ENCODE measurements around the gene AUTS2.
"Not testable (repeated sequence)": the region's sequence is repeated elsewhere in the genome, so short reads cannot be mapped to it uniquely, and the experiment has no call there.

The AUTS2 gene

GRCh38 chr7:70634610-70635068 lies 1036.4 kb downstream of the AUTS2 start:
- peak; percentile 24 for DNase-seq (ENCODE audit: low read depth)

- no peak for DNase-seq (ENCODE audit: low read depth)
Measured at GRCh38 chr7:70635633-70636032, 1037.4 kb downstream of the AUTS2 start.

- no peak for DNase-seq (ENCODE audit: low read depth)
Measured at GRCh38 chr7:70636169-70636568, 1037.9 kb downstream of the AUTS2 start.

GRCh38 chr7:70637726-70638125 lies 1039.5 kb downstream of the AUTS2 start:
- no peak for DNase-seq (ENCODE audit: low read depth)

GRCh38 chr7:70638158-70639107 lies 1040.2 kb downstream of the AUTS2 start:
- no peak for DNase-seq (ENCODE audit: low read depth)

DNA sequence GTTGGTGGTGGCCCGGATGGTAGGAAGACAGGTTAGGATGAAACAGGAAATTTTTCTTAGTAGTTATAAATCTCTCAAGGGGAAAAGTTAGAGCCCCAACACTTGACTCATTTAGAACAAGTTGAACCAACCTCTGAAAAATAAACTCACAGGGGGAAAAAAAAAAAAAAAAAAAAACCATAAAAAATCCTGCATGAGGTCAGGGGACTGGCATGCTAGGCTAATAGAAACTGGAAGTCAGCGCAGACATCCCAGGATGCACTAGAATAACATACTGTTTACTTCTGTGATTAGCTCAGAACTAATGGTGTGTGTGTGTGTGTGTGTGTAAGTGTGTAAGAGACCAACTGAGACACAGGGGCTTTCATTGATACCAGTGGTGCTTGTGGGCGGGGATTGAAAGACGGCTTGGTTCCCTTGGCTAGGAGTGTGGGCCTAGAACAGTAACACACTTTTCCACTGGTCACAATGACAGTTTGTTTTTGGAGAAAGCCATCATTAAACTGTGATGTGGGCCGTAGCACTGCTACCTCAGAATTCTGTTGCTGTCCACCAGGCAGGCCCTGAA lies 1042.1 kb downstream of the AUTS2 start:
- no peak for DNase-seq (ENCODE audit: low read depth)

DNA sequence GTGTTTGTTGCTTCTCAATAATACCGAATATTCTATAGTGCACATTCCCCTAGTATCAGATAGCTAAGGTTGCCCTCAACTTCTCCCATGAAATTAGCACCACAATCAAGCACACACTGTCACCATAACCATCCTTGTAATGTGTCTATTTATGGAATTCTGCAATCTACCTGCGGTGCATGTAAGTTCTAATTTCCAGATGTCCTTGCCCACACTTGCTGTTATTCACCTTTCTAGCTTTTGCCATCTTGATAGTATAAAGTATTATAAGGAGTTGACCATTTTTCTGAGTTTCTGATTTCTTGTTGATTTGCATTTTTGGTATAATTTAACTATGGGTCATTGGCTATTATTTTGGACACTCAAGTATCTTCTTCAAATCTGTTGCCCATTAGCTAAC lies 1043.6 kb downstream of the AUTS2 start:
- no peak for DNase-seq (ENCODE audit: low read depth)

- DNase-seq (ENCODE audit: low read depth): no peak
Measured at GRCh38 chr7:70645279-70645678, 1047.0 kb downstream of the AUTS2 start.

GRCh38 chr7:70645876-70646351 lies 1047.6 kb downstream of the AUTS2 start:
- DNase-seq (ENCODE audit: low read depth): no peak

- DNase-seq (ENCODE audit: low read depth): no peak
Measured at GRCh38 chr7:70646536-70647248, 1048.4 kb downstream of the AUTS2 start.

- peak; percentile 84 for DNase-seq (ENCODE audit: low read depth)
Measured at GRCh38 chr7:70647801-70648498, 1049.7 kb downstream of the AUTS2 start.

DNA sequence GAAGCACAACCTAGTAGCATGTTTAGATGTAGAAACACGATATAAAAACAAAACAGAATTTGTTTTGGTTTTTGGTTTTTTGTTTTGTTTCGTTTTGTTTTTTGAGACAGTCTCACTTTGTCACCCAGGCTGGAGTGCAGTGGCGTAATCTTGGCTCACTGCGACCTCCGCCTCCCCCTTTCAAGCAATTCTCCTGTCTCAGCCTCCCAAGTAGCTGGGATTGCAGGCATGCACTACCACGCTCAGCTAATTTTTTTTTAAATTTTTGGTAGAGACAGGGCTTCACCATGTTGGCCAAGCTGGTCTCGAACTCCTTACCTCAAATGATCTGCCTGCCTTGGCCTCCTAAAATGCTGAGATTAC lies 1050.2 kb downstream of the AUTS2 start:
- DNase-seq (ENCODE audit: low read depth): not testable (repeated sequence)

DNA sequence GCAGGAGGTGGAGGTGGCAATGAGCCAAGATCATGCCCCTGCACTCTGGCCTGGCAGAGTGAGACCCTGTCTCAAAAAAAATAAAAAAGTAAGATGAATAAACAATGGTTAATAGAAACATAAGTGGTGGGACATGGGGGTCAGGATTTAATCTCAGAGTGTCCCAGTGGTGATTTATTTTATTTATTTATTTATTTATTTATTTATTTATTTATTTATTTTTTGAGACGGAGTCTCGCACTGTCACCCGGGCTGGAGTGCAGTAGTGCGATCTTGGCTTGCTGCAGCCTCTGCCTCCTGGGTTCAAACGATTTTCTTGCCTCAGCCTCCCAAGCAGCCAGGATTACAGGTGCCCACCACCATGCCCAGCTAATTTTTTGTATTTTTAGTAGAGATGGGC lies 1051.0 kb downstream of the AUTS2 start:
- no peak for DNase-seq (ENCODE audit: low read depth)

GRCh38 chr7:70654146-70654545 lies 1055.9 kb downstream of the AUTS2 start:
- no peak for DNase-seq (ENCODE audit: low read depth)

- DNase-seq (ENCODE audit: low read depth): no peak
Measured at GRCh38 chr7:70654979-70655378, 1056.7 kb downstream of the AUTS2 start.

DNA sequence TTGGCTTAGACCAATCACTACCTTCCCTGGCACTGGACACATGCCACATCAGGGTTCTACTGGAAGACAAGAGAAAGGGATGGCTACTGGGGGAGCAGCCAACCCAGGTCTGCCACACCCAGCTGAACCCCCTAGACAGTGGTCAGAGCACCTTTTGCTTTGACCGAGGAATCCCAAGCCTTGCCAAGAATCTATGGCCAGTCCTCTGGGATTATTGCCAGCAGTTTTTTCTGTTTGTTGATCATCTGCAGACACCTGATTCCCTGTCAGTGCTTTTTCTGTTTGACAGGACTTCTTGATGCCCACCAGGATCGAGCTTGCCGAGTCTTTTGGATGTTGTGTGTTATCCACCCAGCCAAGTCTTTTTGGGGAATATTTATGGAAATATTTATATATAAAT lies 1057.4 kb downstream of the AUTS2 start:
- no peak for DNase-seq (ENCODE audit: low read depth)

DNA sequence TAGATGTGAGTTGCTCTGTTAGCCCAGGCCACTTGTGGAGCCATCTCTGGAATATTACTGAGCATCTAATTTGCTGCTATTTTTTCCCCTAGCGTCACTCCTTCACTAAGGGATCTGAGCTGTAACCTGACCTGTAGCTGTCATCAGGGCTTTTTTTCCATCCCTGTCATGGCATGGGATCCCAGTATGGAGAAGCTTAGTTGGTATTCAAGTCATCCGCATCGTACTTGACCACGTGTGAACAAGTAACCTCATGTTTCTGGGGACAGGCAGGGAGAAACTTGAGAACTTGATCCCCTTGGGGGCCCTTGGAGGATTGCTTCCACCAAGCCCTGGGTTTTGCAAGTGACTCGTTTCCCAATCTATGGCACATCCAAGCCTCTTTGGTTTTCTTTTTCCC lies 1059.3 kb downstream of the AUTS2 start:
- no peak for DNase-seq (ENCODE audit: low read depth)

DNA sequence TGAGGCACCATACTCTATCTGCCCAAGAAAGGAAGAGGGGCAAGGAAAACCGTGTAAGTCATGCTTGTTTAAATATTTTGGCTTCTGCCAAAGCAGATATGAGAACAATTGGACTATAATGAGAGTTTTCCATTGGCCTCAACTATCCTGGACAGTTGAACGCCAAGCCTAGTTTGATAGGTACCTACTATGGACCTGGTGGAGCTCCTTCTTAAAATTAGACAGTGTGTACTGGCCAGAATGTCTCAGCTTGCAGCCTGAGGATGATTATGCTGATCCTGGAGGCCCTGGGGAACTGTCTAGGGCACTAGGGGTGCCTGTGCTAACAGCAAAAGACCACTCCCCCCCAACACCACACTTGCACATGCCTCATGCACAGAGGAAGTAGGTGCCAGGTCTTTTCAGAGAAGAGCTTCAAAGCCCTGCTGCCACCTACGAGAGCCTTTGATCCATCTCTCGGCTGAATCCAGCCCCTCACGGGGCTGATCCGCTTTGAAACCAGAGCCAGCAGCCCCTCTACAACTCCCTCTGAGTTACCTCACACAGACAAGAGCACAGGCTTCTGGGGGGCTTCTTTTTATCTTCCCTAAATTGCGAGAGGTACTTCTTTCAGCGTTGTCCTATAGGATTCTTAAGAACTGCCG lies 1059.8 kb downstream of the AUTS2 start:
- no peak for DNase-seq (ENCODE audit: low read depth)

GRCh38 chr7:70659263-70659662 lies 1061.0 kb downstream of the AUTS2 start:
- no peak for DNase-seq (ENCODE audit: low read depth)

DNA sequence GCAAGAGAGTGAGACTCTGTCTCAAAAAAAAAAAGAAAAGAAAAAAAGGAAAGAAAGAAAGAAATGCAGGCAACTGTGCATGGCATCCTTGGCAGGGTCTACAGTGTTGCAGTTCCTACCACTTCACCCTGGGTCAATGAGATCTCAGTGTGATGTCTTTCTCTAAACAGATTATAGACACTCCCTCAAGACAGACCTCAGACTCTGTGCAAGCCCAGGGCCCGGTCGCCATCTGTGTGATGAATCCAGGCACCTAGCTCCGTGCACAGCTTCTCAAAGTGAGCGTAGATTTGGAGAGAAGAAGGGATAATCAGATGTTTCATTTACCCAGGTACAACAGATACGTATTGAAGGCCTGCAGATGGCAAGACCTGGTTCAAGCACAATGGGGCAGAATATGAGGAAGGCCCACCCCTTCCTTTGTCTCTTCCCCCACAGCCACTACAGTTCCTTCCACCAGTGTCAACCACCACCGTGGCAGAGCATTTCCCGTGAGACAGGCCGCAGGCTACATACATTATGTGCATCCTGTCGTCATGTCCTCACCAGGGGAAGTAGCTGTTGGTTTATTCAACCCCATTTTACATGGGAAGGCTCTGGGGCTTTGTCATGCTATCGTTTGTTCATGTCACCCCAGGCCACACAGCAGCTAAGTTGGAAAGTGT lies 1062.0 kb downstream of the AUTS2 start:
- peak; percentile 26 for DNase-seq (ENCODE audit: low read depth)

DNA sequence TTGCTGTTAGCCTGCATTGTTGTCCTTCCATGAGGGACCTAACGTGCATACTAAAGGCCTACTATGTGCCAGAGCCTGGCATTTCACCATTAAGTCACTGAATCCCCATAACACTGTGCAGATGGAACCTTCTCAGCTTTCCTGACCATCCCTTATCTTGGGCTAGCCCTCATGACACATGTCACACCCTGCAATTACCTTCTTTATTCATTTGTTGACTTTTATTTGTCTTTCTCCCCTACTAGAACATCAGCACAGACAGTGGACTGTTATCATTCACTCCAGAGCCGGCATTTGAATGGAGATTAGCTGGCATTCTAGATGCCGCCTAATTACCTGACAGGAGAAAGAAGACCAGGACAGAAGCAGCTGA lies 1062.5 kb downstream of the AUTS2 start:
- DNase-seq (ENCODE audit: low read depth): no peak
